HEK293 (cell line): ENCODE measurements around the gene CCHCR1.

Experiments
- CTCF ChIA-PET: fragments of 350-600 bp; formaldehyde crosslinking; extraction: SDS; loops from one replicate; lab custom pipeline; 2021; ENCODE audit warnings: antibody characterized with exemption; lab: Yijun Ruan, JAX
- POLR2A ChIA-PET: fragments of 300-600 bp; formaldehyde crosslinking; extraction: SDS; loops from one replicate; lab custom pipeline; 2020; ENCODE audit warnings: antibody characterized with exemption, inconsistent platforms; lab: Yijun Ruan, JAX
- H3K27ac ChIP-seq: fragments of 200-500 bp; sonication (Bioruptor generic); 2 replicates; pipeline ENCODE4 v1.5.1; 2014; ENCODE audit warnings: low read depth, low read length, control low read depth, inconsistent platforms; ENCODE audit errors: extremely low read depth
- H3K36me3 ChIP-seq, 2 experiments: fragments of 200-500 bp in 1 of 2; sonication (Bioruptor generic) in 1 of 2; 1 replicate in 1 of 2; 2 replicates in 1 of 2; pipeline ENCODE4 v1.5.1; 2014 to 2017; ENCODE audit warnings: inconsistent platforms in 2 of 2, low read length in 2 of 2; ENCODE audit not compliant: control insufficient read depth in 2 of 2, insufficient read depth in 1 of 2
- H3K4me1 ChIP-seq: fragments of 200-500 bp; sonication (Bioruptor generic); 2 replicates; pipeline ENCODE4 v1.5.1; 2014; ENCODE audit warnings: mild to moderate bottlenecking, low read length, inconsistent platforms; ENCODE audit not compliant: control insufficient read depth, insufficient read depth
- H3K4me3 ChIP-seq: 2 replicates; pipeline ENCODE4 v1.5.1; 2011; ENCODE audit warnings: low read depth, mild to moderate bottlenecking, control low read depth, low read length, moderate library complexity
- H3K9me3 ChIP-seq: fragments of 200-500 bp; sonication (Bioruptor generic); 2 replicates; pipeline ENCODE4 v1.5.1; 2014; ENCODE audit warnings: low read depth, low read length, inconsistent platforms; ENCODE audit not compliant: control insufficient read depth, insufficient read depth
- GLI2 ChIP-seq: fragments of 450-650 bp; formaldehyde crosslinking; IDR thresholded peaks from 2 replicates; pipeline ENCODE4; 2017; ENCODE audit warnings: missing biosample characterization, missing genetic modification characterization, low read depth, borderline replicate concordance
- HOXD13 ChIP-seq: sonication (generic); formaldehyde crosslinking; IDR thresholded peaks from 2 replicates; pipeline ENCODE4 v1.8.0; 2022; ENCODE audit warnings: missing genetic modification reagents, borderline replicate concordance
- OVOL3 ChIP-seq: fragments of 450-650 bp; formaldehyde crosslinking; IDR thresholded peaks from 2 replicates; pipeline ENCODE4 v1.5.1; 2016; ENCODE audit warnings: missing biosample characterization, missing genetic modification characterization
- ZBTB6 ChIP-seq: fragments of 450-650 bp; formaldehyde crosslinking; IDR thresholded peaks from 2 replicates; pipeline ENCODE4 v1.5.1; 2017; ENCODE audit warnings: missing biosample characterization, missing genetic modification characterization
- ZBTB7A ChIP-seq: fragments of 450-650 bp; formaldehyde crosslinking; IDR thresholded peaks from 2 replicates; pipeline ENCODE4 v1.5.1; 2016; ENCODE audit warnings: low read depth, missing biosample characterization, missing genetic modification characterization
- ZNF175 ChIP-seq: fragments of 450-650 bp; formaldehyde crosslinking; IDR thresholded peaks from 2 replicates; pipeline ENCODE4 v1.5.1; 2016; ENCODE audit warnings: missing biosample characterization, missing genetic modification characterization
- ZNF184 ChIP-seq: fragments of 450-650 bp; IDR thresholded peaks from 2 replicates; pipeline ENCODE4 v1.5.1; 2018; ENCODE audit warnings: missing biosample characterization, mild to moderate bottlenecking, missing genetic modification characterization
- ZNF449 ChIP-seq: fragments of 450-650 bp; formaldehyde crosslinking; IDR thresholded peaks from 2 replicates; pipeline ENCODE4 v1.5.1; 2017; ENCODE audit warnings: missing biosample characterization, mild to moderate bottlenecking, missing genetic modification characterization, moderate library complexity
- ZNF473 ChIP-seq: fragments of 450-650 bp; formaldehyde crosslinking; IDR thresholded peaks from 2 replicates; pipeline ENCODE4 v1.5.1; 2017; ENCODE audit warnings: missing biosample characterization, missing genetic modification characterization
- ZNF48 ChIP-seq: fragments of 450-650 bp; formaldehyde crosslinking; IDR thresholded peaks from 2 replicates; pipeline ENCODE4 v1.5.1; 2016; ENCODE audit warnings: missing biosample characterization, missing genetic modification characterization
- ZNF530 ChIP-seq: fragments of 450-650 bp; formaldehyde crosslinking; IDR thresholded peaks from 2 replicates; pipeline ENCODE4 v1.5.1; 2016; ENCODE audit warnings: low read depth, missing biosample characterization, missing genetic modification characterization
- ZNF624 ChIP-seq: fragments of 450-650 bp; formaldehyde crosslinking; IDR thresholded peaks from 2 replicates; pipeline ENCODE4 v1.5.1; 2017; ENCODE audit warnings: missing biosample characterization, missing genetic modification characterization
- ZNF658 ChIP-seq: fragments of 450-650 bp; formaldehyde crosslinking; IDR thresholded peaks from 2 replicates; pipeline ENCODE4; 2016; ENCODE audit warnings: missing biosample characterization, missing genetic modification characterization
- ZNF785 ChIP-seq: fragments of 450-650 bp; formaldehyde crosslinking; IDR thresholded peaks from 2 replicates; pipeline ENCODE4 v1.5.1; 2016; ENCODE audit warnings: missing biosample characterization, missing genetic modification characterization
- ZNF791 ChIP-seq: fragments of 450-650 bp; formaldehyde crosslinking; IDR thresholded peaks from 2 replicates; pipeline ENCODE4 v1.5.1; 2016; ENCODE audit warnings: missing biosample characterization, missing genetic modification characterization
- TF ChIP-seq, protein P1 (sequence below): fragments of 450-650 bp; formaldehyde crosslinking; IDR thresholded peaks from 2 replicates; pipeline ENCODE4 v1.5.1; 2016; ENCODE audit warnings: missing biosample characterization, missing genetic modification characterization
- TF ChIP-seq, protein P2 (sequence below): fragments of 450-650 bp; formaldehyde crosslinking; IDR thresholded peaks from 2 replicates; pipeline ENCODE4 v1.5.1; 2016; ENCODE audit warnings: missing biosample characterization, missing genetic modification characterization
- TF ChIP-seq, protein P3 (sequence below): fragments of 450-650 bp; formaldehyde crosslinking; IDR thresholded peaks from 2 replicates; pipeline ENCODE4 v1.5.1; 2017; ENCODE audit warnings: missing biosample characterization, missing genetic modification characterization

The CCHCR1 gene

GRCh38 chr6:31186052-31186734, 28.6 kb upstream of the CCHCR1 start:
- Histone ChIP-seq H3K9me3 (no peaks in the 10 kb centered on the region), H3K27ac (no peak overlapping the region), H3K36me3 (no peaks in the 10 kb centered on the region)
- TF ChIP-seq ZNF184 (no peak), ZNF48 (tag by site-specific recombination) (no peak), ZNF658 (tag by site-specific recombination) (no peak), ZNF175 (tag by site-specific recombination) (no peak), ZNF530 (tag by site-specific recombination) (no peak), ZNF785 (tag by site-specific recombination) (no peak), OVOL3 (no peak), ZNF624 (tag by site-specific recombination) (no peak), ZNF449 (no peak), ZBTB6 (tag by site-specific recombination) (no peak), GLI2 (tag by site-specific recombination) (no peak), HOXD13 (CRISPR knock-in tag) (no peak), ZNF791 (tag by site-specific recombination) (no peak), ZBTB7A (tag by site-specific recombination) (no peak), ZNF473 (tag by site-specific recombination) (no peak)
- TF ChIP-seq, protein P1, sequence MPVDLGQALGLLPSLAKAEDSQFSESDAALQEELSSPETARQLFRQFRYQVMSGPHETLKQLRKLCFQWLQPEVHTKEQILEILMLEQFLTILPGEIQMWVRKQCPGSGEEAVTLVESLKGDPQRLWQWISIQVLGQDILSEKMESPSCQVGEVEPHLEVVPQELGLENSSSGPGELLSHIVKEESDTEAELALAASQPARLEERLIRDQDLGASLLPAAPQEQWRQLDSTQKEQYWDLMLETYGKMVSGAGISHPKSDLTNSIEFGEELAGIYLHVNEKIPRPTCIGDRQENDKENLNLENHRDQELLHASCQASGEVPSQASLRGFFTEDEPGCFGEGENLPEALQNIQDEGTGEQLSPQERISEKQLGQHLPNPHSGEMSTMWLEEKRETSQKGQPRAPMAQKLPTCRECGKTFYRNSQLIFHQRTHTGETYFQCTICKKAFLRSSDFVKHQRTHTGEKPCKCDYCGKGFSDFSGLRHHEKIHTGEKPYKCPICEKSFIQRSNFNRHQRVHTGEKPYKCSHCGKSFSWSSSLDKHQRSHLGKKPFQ (tag by site-specific recombination): no peak
- TF ChIP-seq, protein P2, sequence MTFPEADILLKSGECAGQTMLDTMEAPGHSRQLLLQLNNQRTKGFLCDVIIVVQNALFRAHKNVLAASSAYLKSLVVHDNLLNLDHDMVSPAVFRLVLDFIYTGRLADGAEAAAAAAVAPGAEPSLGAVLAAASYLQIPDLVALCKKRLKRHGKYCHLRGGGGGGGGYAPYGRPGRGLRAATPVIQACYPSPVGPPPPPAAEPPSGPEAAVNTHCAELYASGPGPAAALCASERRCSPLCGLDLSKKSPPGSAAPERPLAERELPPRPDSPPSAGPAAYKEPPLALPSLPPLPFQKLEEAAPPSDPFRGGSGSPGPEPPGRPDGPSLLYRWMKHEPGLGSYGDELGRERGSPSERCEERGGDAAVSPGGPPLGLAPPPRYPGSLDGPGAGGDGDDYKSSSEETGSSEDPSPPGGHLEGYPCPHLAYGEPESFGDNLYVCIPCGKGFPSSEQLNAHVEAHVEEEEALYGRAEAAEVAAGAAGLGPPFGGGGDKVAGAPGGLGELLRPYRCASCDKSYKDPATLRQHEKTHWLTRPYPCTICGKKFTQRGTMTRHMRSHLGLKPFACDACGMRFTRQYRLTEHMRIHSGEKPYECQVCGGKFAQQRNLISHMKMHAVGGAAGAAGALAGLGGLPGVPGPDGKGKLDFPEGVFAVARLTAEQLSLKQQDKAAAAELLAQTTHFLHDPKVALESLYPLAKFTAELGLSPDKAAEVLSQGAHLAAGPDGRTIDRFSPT (tag by site-specific recombination): no peak
- TF ChIP-seq, protein P3, sequence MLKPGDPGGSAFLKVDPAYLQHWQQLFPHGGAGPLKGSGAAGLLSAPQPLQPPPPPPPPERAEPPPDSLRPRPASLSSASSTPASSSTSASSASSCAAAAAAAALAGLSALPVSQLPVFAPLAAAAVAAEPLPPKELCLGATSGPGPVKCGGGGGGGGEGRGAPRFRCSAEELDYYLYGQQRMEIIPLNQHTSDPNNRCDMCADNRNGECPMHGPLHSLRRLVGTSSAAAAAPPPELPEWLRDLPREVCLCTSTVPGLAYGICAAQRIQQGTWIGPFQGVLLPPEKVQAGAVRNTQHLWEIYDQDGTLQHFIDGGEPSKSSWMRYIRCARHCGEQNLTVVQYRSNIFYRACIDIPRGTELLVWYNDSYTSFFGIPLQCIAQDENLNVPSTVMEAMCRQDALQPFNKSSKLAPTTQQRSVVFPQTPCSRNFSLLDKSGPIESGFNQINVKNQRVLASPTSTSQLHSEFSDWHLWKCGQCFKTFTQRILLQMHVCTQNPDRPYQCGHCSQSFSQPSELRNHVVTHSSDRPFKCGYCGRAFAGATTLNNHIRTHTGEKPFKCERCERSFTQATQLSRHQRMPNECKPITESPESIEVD (tag by site-specific recombination): no peak
- TF ChIP-seq, all 188 proteins: peak for 0
- Histone ChIP-seq H3K4me1 (peaks cover 3% of the 10 kb centered on the region; the same call in 1 of the 2 replicates), H3K4me3 (no peak overlapping the region)
- ChIA-PET CTCF (interaction anchor here (0.6 kb wide), 1 partner anchor 1611 kb away, joined by 3 read pairs; no protein-coding TSS in a partner anchor), POLR2A (no interaction called here)
